Upper lobe of right lung (tissue), 1 donor: ENCODE results near the gene PHF21B. TPM values are rescaled to one million over a fixed set of nuclear protein-coding genes. Genes with fewer than 3 reads are reported as not detected.
A peak's percentile ranks its signal among the peaks of the same experiment; 100 is the strongest.

Source experiments
- ATAC-seq: fragments of 200-7000 bp; cut with Tn5 transposase; one replicate; pipeline ENCODE4 v1.9.1; 2020; ENCODE audit warnings: mild to moderate bottlenecking, moderate library complexity
- DNase-seq: peaks from one replicate; pipeline ENCODE4 v3.0.0-alpha.2; 2020
- H3K27ac ChIP-seq: fragments of 200-600 bp; one replicate; pipeline ENCODE4 v1.8.0; 2022
- H3K27me3 ChIP-seq: fragments of 200-600 bp; one replicate; pipeline ENCODE4 v1.8.0; 2022; ENCODE audit warnings: mild to moderate bottlenecking
- H3K36me3 ChIP-seq: fragments of 200-600 bp; one replicate; pipeline ENCODE4 v1.8.0; 2022
- H3K4me1 ChIP-seq: fragments of 200-600 bp; one replicate; pipeline ENCODE4 v1.8.0; 2022
- H3K4me3 ChIP-seq: fragments of 200-600 bp; one replicate; pipeline ENCODE4 v1.8.0; 2022; ENCODE audit warnings: mild to moderate bottlenecking
- H3K9me3 ChIP-seq: fragments of 200-600 bp; one replicate; pipeline ENCODE4 v1.8.0; 2022
- intact Hi-C: fragments of 100-400 bp; cut with DNase I; formaldehyde crosslinking; loops from one replicate; pipeline ENCODE4 v1.11.0; 2022
- total RNA-seq: library from RNA; stranded (reverse); fragmentation: NEBNext Ultra II Directional; extraction: Animal tissue kit (Norgen Biotek cat#: 25700); gene quantifications from one replicate; pipeline ENCODE4 v1.2.1, GENCODE V29; 2021
- TF ChIP-seq, protein P1 (sequence below): fragments of 200-600 bp; IDR thresholded peaks from one replicate; pipeline ENCODE4 v1.8.0; 2022; ENCODE audit warnings: antibody characterized with exemption
- donor health status: DM: no; HTN: yes; CAD: no; lungs with severe emphysema.

PHF21B gene
- total RNA-seq, 1 donor from 2014 or later = 0.12 TPM

DNA sequence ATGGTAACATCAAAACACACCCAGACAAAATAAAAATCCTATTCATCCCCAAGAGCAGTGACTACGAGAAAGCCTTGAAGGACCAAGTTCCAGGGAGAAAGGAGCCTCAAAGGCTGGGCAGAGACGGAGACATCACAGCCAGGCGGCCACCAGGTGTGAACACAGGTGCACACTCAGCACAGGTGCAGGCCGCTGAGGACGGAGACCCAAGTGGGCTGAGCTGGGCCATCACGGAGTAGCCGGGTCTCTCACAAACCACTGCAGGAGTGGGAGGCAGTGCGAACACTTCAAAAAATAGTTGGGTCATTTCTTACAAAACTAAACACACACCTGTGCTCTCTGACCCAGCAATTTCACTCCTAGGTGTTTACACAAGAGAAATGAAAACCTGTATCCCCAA is 72.6 kb downstream of the PHF21B start:
- H3K4me1 ChIP-seq = no peaks in the 10 kb centered on the region
- H3K36me3 ChIP-seq = no peaks in the 10 kb centered on the region
- ATAC-seq (no peak), DNase-seq (no peak)
- TF ChIP-seq, protein P1, sequence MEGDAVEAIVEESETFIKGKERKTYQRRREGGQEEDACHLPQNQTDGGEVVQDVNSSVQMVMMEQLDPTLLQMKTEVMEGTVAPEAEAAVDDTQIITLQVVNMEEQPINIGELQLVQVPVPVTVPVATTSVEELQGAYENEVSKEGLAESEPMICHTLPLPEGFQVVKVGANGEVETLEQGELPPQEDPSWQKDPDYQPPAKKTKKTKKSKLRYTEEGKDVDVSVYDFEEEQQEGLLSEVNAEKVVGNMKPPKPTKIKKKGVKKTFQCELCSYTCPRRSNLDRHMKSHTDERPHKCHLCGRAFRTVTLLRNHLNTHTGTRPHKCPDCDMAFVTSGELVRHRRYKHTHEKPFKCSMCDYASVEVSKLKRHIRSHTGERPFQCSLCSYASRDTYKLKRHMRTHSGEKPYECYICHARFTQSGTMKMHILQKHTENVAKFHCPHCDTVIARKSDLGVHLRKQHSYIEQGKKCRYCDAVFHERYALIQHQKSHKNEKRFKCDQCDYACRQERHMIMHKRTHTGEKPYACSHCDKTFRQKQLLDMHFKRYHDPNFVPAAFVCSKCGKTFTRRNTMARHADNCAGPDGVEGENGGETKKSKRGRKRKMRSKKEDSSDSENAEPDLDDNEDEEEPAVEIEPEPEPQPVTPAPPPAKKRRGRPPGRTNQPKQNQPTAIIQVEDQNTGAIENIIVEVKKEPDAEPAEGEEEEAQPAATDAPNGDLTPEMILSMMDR = no peak
- intact Hi-C loops = no loop called here
- H3K27ac ChIP-seq = no peak overlapping the region
- H3K4me3 ChIP-seq = no peak overlapping the region
- no peaks in the 10 kb centered on the region for H3K9me3 ChIP-seq
- H3K27me3 ChIP-seq = peaks cover 6% of the 10 kb centered on the region

DNA sequence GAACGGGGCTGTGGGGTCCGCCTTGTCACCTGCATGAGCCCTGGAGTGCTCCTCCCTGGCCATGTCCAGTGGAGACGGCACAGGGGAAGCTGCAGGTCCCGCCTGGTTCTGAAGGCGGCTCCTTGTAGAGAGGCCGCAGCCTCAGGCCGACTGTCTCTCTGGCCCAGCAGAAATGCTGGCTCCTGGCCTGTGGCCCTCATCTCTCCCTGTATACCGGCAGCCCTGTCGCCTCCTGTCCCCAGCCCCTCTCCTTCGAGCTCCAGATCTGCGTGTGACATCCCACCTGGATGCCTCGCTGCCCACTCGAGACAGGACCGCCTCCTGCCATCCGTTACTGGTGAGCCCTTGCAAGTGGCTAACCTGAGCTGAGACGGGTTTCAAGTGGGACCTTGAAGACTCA is 73.6 kb downstream of the PHF21B start:
- no peaks in the 10 kb centered on the region for H3K36me3 ChIP-seq
- H3K4me1 ChIP-seq = no peaks in the 10 kb centered on the region
- intact Hi-C loops = no loop called here
- TF ChIP-seq, protein P1 = no peak
- peaks cover 6% of the 10 kb centered on the region for H3K27me3 ChIP-seq
- no peak overlapping the region for H3K27ac ChIP-seq
- no peaks in the 10 kb centered on the region for H3K9me3 ChIP-seq
- DNase-seq (no peak), ATAC-seq (no peak)
- H3K4me3 ChIP-seq = no peak overlapping the region

DNA sequence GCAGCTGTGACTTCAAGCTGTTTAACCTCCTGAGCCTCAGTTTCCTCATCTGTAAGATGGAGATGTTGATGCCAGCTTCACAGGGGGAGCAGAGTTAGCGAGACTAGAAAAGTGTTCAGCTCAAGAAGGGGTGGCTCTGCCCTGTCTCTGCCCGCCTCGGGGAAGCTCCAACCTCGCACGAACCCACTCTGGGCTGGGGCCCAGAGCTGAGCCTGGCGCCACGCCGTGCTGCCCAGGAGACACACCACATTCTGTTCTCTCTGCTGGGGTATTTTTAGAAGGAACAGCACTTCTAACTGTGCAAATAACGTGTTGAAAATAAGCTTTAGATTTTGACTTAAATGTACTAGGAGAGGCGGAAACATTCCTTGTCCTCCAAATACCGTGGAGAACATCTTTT is 74.1 kb downstream of the PHF21B start:
- ATAC-seq = peak; percentile 15
- Histone ChIP-seq H3K4me1 (no peaks in the 10 kb centered on the region), H3K36me3 (no peaks in the 10 kb centered on the region), H3K9me3 (no peaks in the 10 kb centered on the region), H3K27me3 (peaks cover 6% of the 10 kb centered on the region), H3K4me3 (no peak overlapping the region), H3K27ac (no peak overlapping the region)
- DNase-seq = no peak
- intact Hi-C loops = no loop called here
- TF ChIP-seq, protein P1 = no peak

DNA sequence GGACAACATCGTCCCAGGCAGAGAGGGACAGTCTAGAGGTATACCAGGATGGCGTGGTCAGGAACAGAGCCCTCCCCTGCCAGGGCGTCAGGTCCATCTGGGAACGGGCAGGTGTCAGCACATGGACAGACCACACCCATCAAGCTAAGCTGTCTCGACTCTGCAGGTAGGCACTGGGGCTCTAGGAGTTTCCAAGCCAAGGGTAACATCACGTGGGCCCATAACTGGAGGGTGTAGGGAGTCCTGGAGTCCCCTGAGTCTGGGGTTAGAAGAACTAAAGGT is 75.4 kb downstream of the PHF21B start:
- intact Hi-C loops = no loop called here
- no peak for DNase-seq
- H3K27me3 ChIP-seq = peaks cover 6% of the 10 kb centered on the region
- H3K36me3 ChIP-seq = no peaks in the 10 kb centered on the region
- H3K4me3 ChIP-seq = no peak overlapping the region
- no peaks in the 10 kb centered on the region for H3K9me3 ChIP-seq
- TF ChIP-seq, protein P1 = no peak
- no peaks in the 10 kb centered on the region for H3K4me1 ChIP-seq
- H3K27ac ChIP-seq = no peak overlapping the region
- no peak for ATAC-seq

DNA sequence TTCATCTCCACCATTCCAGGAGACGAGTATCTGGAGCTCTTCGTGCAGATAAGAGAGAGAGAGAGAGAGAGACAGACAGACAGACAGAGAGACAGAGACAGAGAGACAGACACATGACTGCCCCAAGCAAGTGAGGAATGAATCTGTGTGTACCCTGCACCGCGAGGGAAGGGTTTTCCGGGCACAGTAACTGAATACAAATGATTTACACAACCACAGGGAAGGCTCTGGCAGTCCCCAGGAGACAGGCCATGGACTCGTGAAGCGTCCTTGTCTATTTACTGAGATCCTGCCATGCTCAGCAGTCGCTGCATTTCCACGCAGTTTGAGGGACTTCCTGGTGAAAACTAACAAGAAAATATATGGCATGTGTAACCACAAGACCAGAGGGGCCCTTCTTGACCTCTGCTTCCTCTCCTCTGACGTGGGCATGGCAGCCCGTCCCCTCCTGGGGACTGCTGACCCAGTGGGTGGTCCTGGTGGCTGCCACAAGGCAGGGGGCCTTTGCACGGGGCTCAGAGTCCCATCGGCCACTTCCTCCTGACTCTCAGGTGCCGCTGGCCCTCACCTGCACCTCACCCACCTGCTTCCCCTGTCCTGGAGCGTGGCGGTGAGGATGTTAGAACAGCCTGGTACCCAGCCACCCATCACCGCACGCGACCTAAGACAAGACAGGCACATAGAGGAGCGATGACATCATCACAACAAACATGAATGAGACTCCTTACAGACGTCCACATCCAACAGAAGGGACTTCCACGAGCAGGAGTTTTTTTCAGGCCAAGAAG is 75.9 kb downstream of the PHF21B start:
- Histone ChIP-seq H3K27me3 (peaks cover 6% of the 10 kb centered on the region), H3K27ac (no peak overlapping the region), H3K4me1 (no peaks in the 10 kb centered on the region), H3K36me3 (no peaks in the 10 kb centered on the region), H3K9me3 (no peaks in the 10 kb centered on the region), H3K4me3 (no peak overlapping the region)
- intact Hi-C loops = no loop called here
- DNase-seq (no peak), ATAC-seq (no peak)
- TF ChIP-seq, protein P1 = no peak

DNA sequence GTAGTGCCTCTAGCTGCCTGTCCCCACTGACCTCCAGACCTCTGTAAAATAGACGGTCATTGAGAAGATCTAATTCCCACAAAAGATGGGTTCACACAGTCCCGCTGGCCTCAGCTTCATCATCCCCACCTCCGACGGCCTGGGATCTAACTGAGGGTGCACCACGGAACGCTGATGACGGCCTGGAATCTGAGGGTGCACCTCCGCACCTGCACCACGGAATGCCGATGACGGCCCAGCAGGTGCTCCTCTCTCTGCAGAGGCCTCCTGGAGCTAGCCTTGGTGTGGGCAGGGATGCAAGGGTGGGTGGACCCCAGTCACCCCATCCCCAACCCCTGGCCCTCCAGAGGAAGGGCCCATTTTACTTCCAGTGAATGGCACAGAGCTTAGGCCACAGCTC is 77.3 kb downstream of the PHF21B start:
- Histone ChIP-seq H3K4me1 (no peaks in the 10 kb centered on the region), H3K27me3 (no peaks in the 10 kb centered on the region), H3K27ac (no peak overlapping the region), H3K9me3 (no peaks in the 10 kb centered on the region), H3K4me3 (no peak overlapping the region), H3K36me3 (no peaks in the 10 kb centered on the region)
- DNase-seq (no peak), ATAC-seq (no peak)
- intact Hi-C loops = no loop called here
- TF ChIP-seq, protein P1 = no peak
